Fibroblast of lung (primary cell): ENCODE data around the gene DNAH9. TPM values are rescaled to one million over a fixed set of nuclear protein-coding genes. Genes with fewer than 3 reads are reported as not detected.

Experiments used
- DNase-seq, 2 donors: peaks; one replicate each; pipeline versions ENCODE4 v3.0.0 to v3.0.0-alpha.2; 2010; ENCODE audit warnings: low read depth in 2 of 2
- H2AFZ ChIP-seq: 2 replicates; pipeline ENCODE4 v1.5.1; 2012; ENCODE audit warnings: low read length, control low read depth, inconsistent platforms
- H3K27ac ChIP-seq: 2 replicates; pipeline ENCODE4 v1.5.1; 2011; ENCODE audit warnings: low read length, control low read depth; ENCODE audit not compliant: insufficient read depth
- H3K27me3 ChIP-seq: 2 replicates; pipeline ENCODE4 v1.5.1; 2011; ENCODE audit warnings: mild to moderate bottlenecking, low read length; ENCODE audit not compliant: control insufficient read depth, insufficient read depth
- H3K36me3 ChIP-seq: 2 replicates; pipeline ENCODE4 v1.5.1; 2011; ENCODE audit warnings: low read length; ENCODE audit not compliant: control insufficient read depth, insufficient read depth
- H3K4me1 ChIP-seq: 2 replicates; pipeline ENCODE4 v1.5.1; 2011; ENCODE audit warnings: low read length; ENCODE audit not compliant: control insufficient read depth, insufficient read depth; ENCODE audit errors: extremely low read depth
- H3K4me2 ChIP-seq: 2 replicates; pipeline ENCODE4 v1.5.1; 2011; ENCODE audit warnings: low read length, control low read depth; ENCODE audit not compliant: insufficient read depth; ENCODE audit errors: extremely low read depth
- H3K4me3 ChIP-seq, 4 experiments: fragments of 200-600 bp in 1 of 4; sonication (generic) in 1 of 4; replicated peaks in 1 of 4; 2 replicates each; pipeline ENCODE4 v1.5.1; 2011 to 2016; ENCODE audit warnings: low read length in 4 of 4, low read depth in 3 of 4, mild to moderate bottlenecking in 3 of 4, control low read depth in 2 of 4, inconsistent platforms in 1 of 4, mixed read lengths in 1 of 4; ENCODE audit not compliant: insufficient read depth in 1 of 4; ENCODE audit errors: control extremely low read depth in 1 of 4
- H3K79me2 ChIP-seq: 2 replicates; pipeline ENCODE4 v1.5.1; 2012; ENCODE audit warnings: mild to moderate bottlenecking, low read length, inconsistent platforms; ENCODE audit not compliant: control insufficient read depth, insufficient read depth
- H3K9ac ChIP-seq: 2 replicates; pipeline ENCODE4 v1.5.1; 2011; ENCODE audit warnings: mild to moderate bottlenecking, low read length, control low read depth; ENCODE audit not compliant: insufficient read depth
- H3K9me3 ChIP-seq: 2 replicates; pipeline ENCODE4 v1.5.1; 2012; ENCODE audit warnings: low read depth, low read length; ENCODE audit not compliant: control insufficient read depth, insufficient read depth
- H4K20me1 ChIP-seq: 2 replicates; pipeline ENCODE4 v1.5.1; 2011; ENCODE audit warnings: low read length; ENCODE audit not compliant: control insufficient read depth, insufficient read depth; ENCODE audit errors: extremely low read depth
- EZH2 ChIP-seq: IDR thresholded peaks from 2 replicates; pipeline ENCODE4 v1.5.1; 2012; ENCODE audit warnings: low read length, control low read depth, mild to moderate bottlenecking; ENCODE audit errors: missing control alignments
- polyA plus RNA-seq, 2 donors: library from polyadenylated mRNA; depleted of rRNA in 1 of 2; stranded (reverse) in 1 of 2; unstranded in 1 of 2; fragments of >200 nt; gene quantifications; 2 replicates each; pipeline ENCODE4 v1.2.1, GENCODE V29; 2011 to 2012; ENCODE audit warnings: missing spikeins in 1 of 2
- total RNA-seq: library from RNA; depleted of rRNA; stranded (reverse); fragments of >200 nt; gene quantifications from 2 replicates; pipeline ENCODE4 v1.2.1, GENCODE V29; 2014
- TF ChIP-seq, protein P1 (sequence below), 2 donors: IDR thresholded peaks in 1 of 2; conservative IDR thresholded peaks in 1 of 2; 1 replicate in 1 of 2; 2 replicates in 1 of 2; pipeline ENCODE4 v1.5.1; 2011 to 2012; ENCODE audit warnings: low read length in 2 of 2, control low read depth in 1 of 2, inconsistent platforms in 1 of 2, low read depth in 1 of 2, mild to moderate bottlenecking in 1 of 2

DNAH9 gene
- total and polyA plus RNA-seq, 2 donors (not counting 1 experiment from before 2014, with no cell fraction given) = not detected

DNA sequence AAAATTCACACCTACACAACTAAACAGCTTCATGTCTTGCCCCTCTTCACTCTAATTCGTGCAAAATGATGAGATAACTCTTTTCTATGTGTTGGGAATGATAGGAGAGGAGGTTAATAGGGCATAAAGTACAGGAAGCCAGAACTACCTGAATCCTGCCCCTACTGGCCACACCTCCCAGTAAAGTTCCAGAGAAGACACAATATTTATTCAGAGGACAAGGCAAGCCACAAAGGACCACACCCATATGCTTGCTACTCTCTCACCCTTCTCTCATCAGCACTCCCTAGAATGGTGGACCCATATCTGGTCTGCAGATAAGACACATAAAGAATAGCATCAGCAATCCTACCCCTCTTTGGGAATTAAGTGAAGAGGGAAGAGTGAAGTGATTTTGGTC, 324.4 kb downstream of the DNAH9 start:
- Histone ChIP-seq H3K4me1 (no peaks in the 10 kb centered on the region), H3K27ac (no peak overlapping the region), H4K20me1 (no peaks in the 10 kb centered on the region), H3K4me3 (no peak overlapping the region), H3K79me2 (no peaks in the 10 kb centered on the region), H2AFZ (no peak overlapping the region), H3K9ac (no peak overlapping the region), H3K4me2 (no peak overlapping the region), H3K9me3 (no peaks in the 10 kb centered on the region), H3K36me3 (no peaks in the 10 kb centered on the region), H3K27me3 (no peaks in the 10 kb centered on the region)
- no peak for TF ChIP-seq EZH2
- TF ChIP-seq, protein P1, sequence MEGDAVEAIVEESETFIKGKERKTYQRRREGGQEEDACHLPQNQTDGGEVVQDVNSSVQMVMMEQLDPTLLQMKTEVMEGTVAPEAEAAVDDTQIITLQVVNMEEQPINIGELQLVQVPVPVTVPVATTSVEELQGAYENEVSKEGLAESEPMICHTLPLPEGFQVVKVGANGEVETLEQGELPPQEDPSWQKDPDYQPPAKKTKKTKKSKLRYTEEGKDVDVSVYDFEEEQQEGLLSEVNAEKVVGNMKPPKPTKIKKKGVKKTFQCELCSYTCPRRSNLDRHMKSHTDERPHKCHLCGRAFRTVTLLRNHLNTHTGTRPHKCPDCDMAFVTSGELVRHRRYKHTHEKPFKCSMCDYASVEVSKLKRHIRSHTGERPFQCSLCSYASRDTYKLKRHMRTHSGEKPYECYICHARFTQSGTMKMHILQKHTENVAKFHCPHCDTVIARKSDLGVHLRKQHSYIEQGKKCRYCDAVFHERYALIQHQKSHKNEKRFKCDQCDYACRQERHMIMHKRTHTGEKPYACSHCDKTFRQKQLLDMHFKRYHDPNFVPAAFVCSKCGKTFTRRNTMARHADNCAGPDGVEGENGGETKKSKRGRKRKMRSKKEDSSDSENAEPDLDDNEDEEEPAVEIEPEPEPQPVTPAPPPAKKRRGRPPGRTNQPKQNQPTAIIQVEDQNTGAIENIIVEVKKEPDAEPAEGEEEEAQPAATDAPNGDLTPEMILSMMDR (conservative IDR thresholded peaks at IDR 0.05 in 1 of 2, IDR thresholded peaks at IDR 0.05 in 1 of 2; ENCODE audit: low read depth in 1 of 2, low read length in 2 of 2) = no peak
- DNase-seq = no peak

DNA sequence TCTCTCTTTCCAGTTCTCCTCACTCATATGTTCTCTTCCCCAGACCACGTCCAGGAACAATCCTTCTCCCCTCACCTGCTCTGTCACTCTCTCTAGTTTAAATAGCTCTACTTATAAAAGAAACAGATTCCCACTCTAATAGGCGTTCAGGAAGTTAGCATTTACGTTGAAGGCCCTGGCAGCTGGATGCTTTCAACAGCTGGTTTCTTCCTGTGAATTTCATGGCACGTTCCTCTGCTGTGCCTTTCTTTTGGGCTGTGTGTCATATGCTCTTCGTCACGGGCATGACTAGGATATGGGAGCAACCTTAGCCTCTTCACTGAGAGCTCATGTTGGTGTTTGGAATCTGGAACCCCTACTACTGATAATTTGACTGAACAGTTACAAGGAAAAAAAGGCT, 325.8 kb downstream of the DNAH9 start:
- H3K9ac ChIP-seq = no peak overlapping the region
- H3K79me2 ChIP-seq = no peaks in the 10 kb centered on the region
- no peak overlapping the region for H3K27ac ChIP-seq
- TF ChIP-seq EZH2 = no peak
- TF ChIP-seq, protein P1 (conservative IDR thresholded peaks at IDR 0.05 in 1 of 2, IDR thresholded peaks at IDR 0.05 in 1 of 2; ENCODE audit: low read depth in 1 of 2, low read length in 2 of 2) = no peak
- H3K4me3 ChIP-seq = no peak overlapping the region
- H3K4me2 ChIP-seq = no peak overlapping the region
- H2AFZ ChIP-seq = no peak overlapping the region
- DNase-seq = no peak
- no peaks in the 10 kb centered on the region for H3K36me3 ChIP-seq
- H3K4me1 ChIP-seq = no peaks in the 10 kb centered on the region
- H4K20me1 ChIP-seq = no peaks in the 10 kb centered on the region
- no peaks in the 10 kb centered on the region for H3K27me3 ChIP-seq
- no peaks in the 10 kb centered on the region for H3K9me3 ChIP-seq

DNA sequence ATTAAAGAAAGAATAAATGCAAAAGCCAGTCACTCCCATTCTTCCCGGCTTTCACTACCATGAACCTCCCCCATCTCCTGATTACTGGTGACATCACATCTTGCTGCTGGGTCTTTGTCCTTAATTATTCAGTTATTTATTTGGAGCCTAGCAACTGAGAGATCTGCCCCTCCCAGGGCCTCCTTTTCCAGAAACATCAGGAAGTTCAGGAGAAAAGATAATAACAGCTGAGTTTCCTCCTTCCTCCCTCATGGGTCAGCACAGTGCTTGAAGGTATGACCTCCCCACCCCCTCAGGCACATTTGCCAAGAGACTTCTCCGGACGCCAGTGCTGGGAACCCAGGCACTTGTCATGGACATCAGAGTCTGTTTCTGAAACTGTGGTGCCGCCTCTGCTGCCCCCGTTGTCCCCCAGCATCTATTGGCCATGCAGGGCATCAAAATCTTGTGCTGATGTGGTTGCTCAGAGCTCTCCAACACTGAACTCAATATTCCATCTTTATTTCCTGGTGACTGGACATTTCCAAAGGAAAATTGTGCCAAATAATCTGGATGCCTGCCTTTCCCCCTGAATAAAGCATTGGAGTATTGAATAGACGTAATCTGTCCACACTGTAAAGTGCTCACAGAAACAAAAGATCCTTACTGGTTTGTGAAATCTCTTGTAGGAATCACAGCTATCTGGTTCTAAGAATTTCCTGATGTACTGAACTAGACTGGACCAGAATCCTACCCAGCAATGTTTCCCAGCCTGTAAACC, 327.2 kb downstream of the DNAH9 start:
- Histone ChIP-seq H3K9ac (no peak overlapping the region), H3K27me3 (no peaks in the 10 kb centered on the region)
- DNase-seq = no peak

More for the DNA sequence above, 327.2 kb downstream of the DNAH9 start:
- Histone ChIP-seq H2AFZ (no peak overlapping the region), H3K4me2 (no peak overlapping the region), H3K36me3 (no peaks in the 10 kb centered on the region), H3K27ac (no peak overlapping the region), H3K4me3 (no peak overlapping the region), H3K4me1 (no peaks in the 10 kb centered on the region), H4K20me1 (no peaks in the 10 kb centered on the region), H3K79me2 (no peaks in the 10 kb centered on the region), H3K9me3 (no peaks in the 10 kb centered on the region)
- no peak for TF ChIP-seq EZH2
- TF ChIP-seq, protein P1 (conservative IDR thresholded peaks at IDR 0.05 in 1 of 2, IDR thresholded peaks at IDR 0.05 in 1 of 2; ENCODE audit: low read depth in 1 of 2, low read length in 2 of 2) = no peak
